GM21619 (cell line): ENCODE results near the gene DTX2.
"Not testable (repeated sequence)": the region's sequence is repeated elsewhere in the genome, so short reads cannot be mapped to it uniquely, and the experiment has no call there.

Experiments
- ATAC-seq: cut with Tn5 transposase; IDR thresholded peaks from one replicate; pipeline ENCODE4 v1.9.1; 2021; ENCODE audit not compliant: unreplicated experiment

The DTX2 gene

GRCh38 chr7:76461464-76462101, at the start of gene DTX2:
TSS of gene DTX2 (plus strand) at chr7:76461709. CDS start at chr7:76480510, 18,801 bp downstream.
- peak; percentile 97 for ATAC-seq

- no peak for ATAC-seq
Observed at GRCh38 chr7:76412249-76412648, 49.3 kb upstream of the DTX2 start.

- ATAC-seq, result not testable (repeated sequence)
Observed at GRCh38 chr7:76417654-76418310, 43.7 kb upstream of the DTX2 start.

GRCh38 chr7:76421097-76421496, 40.4 kb upstream of the DTX2 start:
- ATAC-seq, result not testable (repeated sequence)

GRCh38 chr7:76423666-76424412, 37.7 kb upstream of the DTX2 start:
- ATAC-seq, result no peak

GRCh38 chr7:76424413-76425111, 36.9 kb upstream of the DTX2 start, which contains the start of gene ZP3:
TSS of gene ZP3 (plus strand) at chr7:76424950. CDS start at chr7:76424965, 15 bp downstream.
- peak; percentile 57 for ATAC-seq

GRCh38 chr7:76425156-76425555, 36.4 kb upstream of the DTX2 start:
- ATAC-seq, result no peak

GRCh38 chr7:76425558-76425957, 36.0 kb upstream of the DTX2 start:
- ATAC-seq, result not testable (repeated sequence)

- ATAC-seq, result no peak
Observed at GRCh38 chr7:76426246-76426645, 35.3 kb upstream of the DTX2 start.

- no peak for ATAC-seq
Observed at GRCh38 chr7:76427635-76428034, 33.9 kb upstream of the DTX2 start.

GRCh38 chr7:76428149-76428823, 33.2 kb upstream of the DTX2 start:
- no peak for ATAC-seq

- ATAC-seq, result no peak
Observed at GRCh38 chr7:76428868-76429805, 32.4 kb upstream of the DTX2 start.

- ATAC-seq, result no peak
Observed at GRCh38 chr7:76430211-76430610, 31.3 kb upstream of the DTX2 start.

- ATAC-seq, result no peak
Observed at GRCh38 chr7:76430836-76431235, 30.7 kb upstream of the DTX2 start.

GRCh38 chr7:76437873-76438272, 23.6 kb upstream of the DTX2 start:
- peak; percentile 59 for ATAC-seq

GRCh38 chr7:76439120-76439888, 22.2 kb upstream of the DTX2 start:
- not testable (repeated sequence) for ATAC-seq

GRCh38 chr7:76440404-76440803, 21.1 kb upstream of the DTX2 start:
- ATAC-seq, result not testable (repeated sequence)

- peak; percentile 36 for ATAC-seq
Observed at GRCh38 chr7:76441792-76442191, 19.7 kb upstream of the DTX2 start.
